ENCODE results near the gene UBE3A.

DNA sequence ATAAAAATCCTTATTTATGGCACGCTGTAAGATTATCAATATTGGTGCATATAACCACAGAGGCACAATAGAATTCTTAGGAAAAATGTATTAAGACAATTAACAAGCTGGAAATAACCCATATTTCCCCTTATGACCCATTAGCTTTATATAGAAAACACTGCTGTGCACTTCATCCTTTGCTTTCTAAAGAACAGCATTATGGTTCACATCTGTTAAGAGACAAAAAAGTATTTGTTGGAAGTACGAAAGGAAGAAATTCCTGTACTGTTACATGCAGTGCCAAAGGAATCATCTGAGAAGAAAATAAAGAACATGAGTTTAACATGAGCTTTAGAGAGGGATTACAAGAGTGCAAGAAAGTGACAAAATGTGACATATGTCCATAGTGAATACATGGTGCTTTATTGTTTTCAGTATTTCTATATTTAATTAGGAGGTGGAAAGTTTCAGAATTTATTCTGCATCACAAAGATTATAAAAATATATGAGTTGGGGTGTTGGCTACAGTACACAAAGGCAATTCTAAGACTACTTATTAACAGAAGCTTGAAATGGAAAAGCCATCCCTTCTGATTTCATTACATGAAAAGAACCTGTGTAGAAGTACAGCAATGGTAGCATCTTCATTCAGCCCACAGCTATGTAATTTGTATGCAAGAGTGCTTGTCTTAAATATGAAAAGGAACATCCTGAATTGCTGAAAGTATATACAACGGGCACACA, 6.8 kb downstream of the UBE3A start:
- TF ChIP-seq, protein P1, sequence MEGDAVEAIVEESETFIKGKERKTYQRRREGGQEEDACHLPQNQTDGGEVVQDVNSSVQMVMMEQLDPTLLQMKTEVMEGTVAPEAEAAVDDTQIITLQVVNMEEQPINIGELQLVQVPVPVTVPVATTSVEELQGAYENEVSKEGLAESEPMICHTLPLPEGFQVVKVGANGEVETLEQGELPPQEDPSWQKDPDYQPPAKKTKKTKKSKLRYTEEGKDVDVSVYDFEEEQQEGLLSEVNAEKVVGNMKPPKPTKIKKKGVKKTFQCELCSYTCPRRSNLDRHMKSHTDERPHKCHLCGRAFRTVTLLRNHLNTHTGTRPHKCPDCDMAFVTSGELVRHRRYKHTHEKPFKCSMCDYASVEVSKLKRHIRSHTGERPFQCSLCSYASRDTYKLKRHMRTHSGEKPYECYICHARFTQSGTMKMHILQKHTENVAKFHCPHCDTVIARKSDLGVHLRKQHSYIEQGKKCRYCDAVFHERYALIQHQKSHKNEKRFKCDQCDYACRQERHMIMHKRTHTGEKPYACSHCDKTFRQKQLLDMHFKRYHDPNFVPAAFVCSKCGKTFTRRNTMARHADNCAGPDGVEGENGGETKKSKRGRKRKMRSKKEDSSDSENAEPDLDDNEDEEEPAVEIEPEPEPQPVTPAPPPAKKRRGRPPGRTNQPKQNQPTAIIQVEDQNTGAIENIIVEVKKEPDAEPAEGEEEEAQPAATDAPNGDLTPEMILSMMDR (IDR thresholded peaks at IDR 0.05), result no peak
- no peak for TF ChIP-seq POLR2A (IDR thresholded peaks at IDR 0.05; ENCODE audit: low read depth)
- no peak for TF ChIP-seq POLR2AphosphoS5 (IDR thresholded peaks at IDR 0.05)
- no peak for TF ChIP-seq EP300 (IDR thresholded peaks at IDR 0.05)

Measured in esophagus muscularis mucosa (tissue), 4 donors.